GM12878 (cell line): Measurements from ENCODE around the gene KLK5. TPM values are rescaled to one million over a fixed set of nuclear protein-coding genes. Genes with fewer than 3 reads are reported as not detected.

Experiments used
- ATAC-seq: fragments of 200-7000 bp; cut with Tn5 transposase; 3 replicates; pipeline ENCODE4 v1.9.1; 2020; ENCODE audit warnings: mild to moderate bottlenecking, moderate library complexity
- BruUV-seq: library from RNA; stranded (reverse); fragments of 400-500 nt; replicated peaks from 2 replicates; lab custom pipeline; 2021; lab: Mats Ljungman, UMichigan
- CTCF ChIA-PET: fragments of 300-600 bp; sonication (Branson Sonifier 250); formaldehyde crosslinking; extraction: SDS; loops from one replicate; lab custom pipeline; 2021; ENCODE audit warnings: inconsistent platforms; lab: Yijun Ruan, JAX
- POLR2A ChIA-PET: fragments of 350-600 bp; formaldehyde crosslinking; extraction: SDS; loops from one replicate; lab custom pipeline; 2021; ENCODE audit warnings: inconsistent platforms; lab: Charles Lee
- RAD21 ChIA-PET: fragments of 300-600 bp; sonication (Branson Sonifier 250); formaldehyde crosslinking; loops from one replicate; lab custom pipeline; 2023; ENCODE audit warnings: antibody characterized with exemption; ENCODE audit not compliant: unreplicated experiment; lab: Charles Lee
- SMC1A ChIA-PET: fragments of 300-600 bp; sonication (Branson Sonifier 250); formaldehyde crosslinking; loops from one replicate; lab custom pipeline; 2023; ENCODE audit not compliant: unreplicated experiment, uncharacterized antibody; lab: Charles Lee
- DNase-seq: peaks from one replicate; pipeline ENCODE4 v3.0.0-alpha.2; 2011; ENCODE audit warnings: low read depth, low spot score
- FAIRE-seq: peaks from 3 replicates; lab custom pipeline; 2011; peaks lifted over from hg19 to GRCh38; lab: Jason Lieb, UNC
- H2AFZ ChIP-seq: 2 replicates; pipeline ENCODE4 v1.6.0; 2011; ENCODE audit warnings: low read depth, low read length, control low read depth; ENCODE audit not compliant: control insufficient read depth
- H3K27ac ChIP-seq: 2 replicates; pipeline ENCODE4 v1.5.1; 2011; ENCODE audit warnings: control low read depth; ENCODE audit not compliant: control insufficient read depth, insufficient read depth
- H3K27me3 ChIP-seq, 2 experiments: replicated peaks in 1 of 2; 2 replicates each; pipeline versions ENCODE4 v1.6.0 to v1.6.1; 2011; ENCODE audit warnings: low read length in 1 of 2; ENCODE audit not compliant: control insufficient read depth in 2 of 2, insufficient read depth in 2 of 2
- H3K36me3 ChIP-seq, 2 experiments: 2 replicates each; pipeline ENCODE4 v1.5.1; 2011; ENCODE audit warnings: low read length in 1 of 2; ENCODE audit not compliant: control insufficient read depth in 2 of 2, insufficient read depth in 2 of 2
- H3K4me1 ChIP-seq: 2 replicates; pipeline ENCODE4 v1.6.1; 2011; ENCODE audit warnings: mild to moderate bottlenecking, low read length, moderate library complexity, mixed read lengths; ENCODE audit not compliant: control insufficient read depth, insufficient read depth
- H3K4me2 ChIP-seq: 2 replicates; pipeline ENCODE4 v1.6.0; 2011; ENCODE audit warnings: control low read depth; ENCODE audit not compliant: control insufficient read depth, insufficient read depth
- H3K4me3 ChIP-seq: fragments of 200-600 bp; sonication (generic); 2 replicates; pipeline ENCODE4 v1.5.1; 2016
- H3K79me2 ChIP-seq: 2 replicates; pipeline ENCODE4 v1.6.0; 2011; ENCODE audit warnings: low read length; ENCODE audit not compliant: control insufficient read depth, insufficient read depth
- H3K9ac ChIP-seq: 2 replicates; pipeline ENCODE4 v1.8.0; 2011; ENCODE audit warnings: low read length, control low read depth, mixed read lengths; ENCODE audit not compliant: control insufficient read depth, insufficient read depth
- H3K9me3 ChIP-seq: replicated peaks from 3 replicates; pipeline ENCODE4 v1.5.1; 2011; ENCODE audit warnings: mild to moderate bottlenecking, low read length; ENCODE audit not compliant: control insufficient read depth, insufficient read depth
- H4K20me1 ChIP-seq: 2 replicates; pipeline ENCODE4 v1.6.0; 2011; ENCODE audit not compliant: control insufficient read depth, insufficient read depth
- CBX3 ChIP-seq: fragments of 200-600 bp; sonication (generic); IDR thresholded peaks from 2 replicates; pipeline ENCODE4 v1.6.1; 2016; ENCODE audit warnings: low read depth, borderline replicate concordance
- CREB1 ChIP-seq: IDR thresholded peaks from 2 replicates; pipeline ENCODE4 v1.6.1; 2012; ENCODE audit warnings: low read depth, mild to moderate bottlenecking, inconsistent platforms
- EED ChIP-seq: sonication (generic); IDR thresholded peaks from 2 replicates; pipeline ENCODE4 v1.6.1; 2016; ENCODE audit warnings: antibody characterized with exemption, low read depth
- EP300 ChIP-seq, 2 experiments: fragments of 150-350 bp in 1 of 2; IDR thresholded peaks; 2 replicates each; pipeline ENCODE4 v1.6.1; 2011 to 2012; ENCODE audit warnings: low read depth in 2 of 2, low read length in 2 of 2, borderline replicate concordance in 1 of 2, improper control_type of control experiment in 1 of 2, inconsistent platforms in 1 of 2; ENCODE audit not compliant: control insufficient read depth in 1 of 2
- ESRRA ChIP-seq: IDR thresholded peaks from 2 replicates; pipeline ENCODE4 v1.6.1; 2012; ENCODE audit warnings: mild to moderate bottlenecking, low read length, improper control_type of control experiment
- ETV6 ChIP-seq, 2 experiments: fragments of 450-650 bp in 1 of 2; IDR thresholded peaks in 1 of 2; conservative IDR thresholded peaks in 1 of 2; 2 replicates each; pipeline ENCODE4 v1.6.1; 2014; ENCODE audit warnings: antibody characterized with exemption in 1 of 2, borderline replicate concordance in 1 of 2, low read depth in 1 of 2, mild to moderate bottlenecking in 1 of 2, moderate library complexity in 1 of 2
- FOXK2 ChIP-seq: fragments of 450-650 bp; IDR thresholded peaks from 2 replicates; pipeline ENCODE4 v1.6.1; 2017; ENCODE audit warnings: mild to moderate bottlenecking, moderate library complexity
- KLF5 ChIP-seq: fragments of 450-650 bp; IDR thresholded peaks from 2 replicates; pipeline ENCODE4 v1.6.1; 2014; ENCODE audit warnings: mild to moderate bottlenecking; ENCODE audit not compliant: partially characterized antibody
- NR2F1 ChIP-seq: fragments of 450-650 bp; conservative IDR thresholded peaks from 2 replicates; pipeline ENCODE4 v1.6.1; 2017; ENCODE audit warnings: mild to moderate bottlenecking
- PBX3 ChIP-seq: IDR thresholded peaks from 2 replicates; pipeline ENCODE4 v1.6.1; 2011; ENCODE audit warnings: mild to moderate bottlenecking, low read depth, low read length, moderate library complexity; ENCODE audit not compliant: insufficient replicate concordance
- POLR2AphosphoS5 ChIP-seq: IDR thresholded peaks from 2 replicates; pipeline ENCODE4 v1.6.1; 2011; ENCODE audit warnings: mild to moderate bottlenecking, low read length, inconsistent platforms
- WRNIP1 ChIP-seq: IDR thresholded peaks from 2 replicates; pipeline ENCODE4 v1.6.1; 2011; ENCODE audit warnings: low read depth, low read length, improper control_type of control experiment, borderline replicate concordance
- ZZZ3 ChIP-seq: IDR thresholded peaks from 2 replicates; pipeline ENCODE4 v1.6.1; 2011; ENCODE audit warnings: low read depth; ENCODE audit not compliant: control insufficient read depth, insufficient read length
- WGBS: methylation state at CpG from one replicate; pipeline ENCODE4 v1.1.6; 2016; ENCODE audit warnings: low lambda C conversion rate; ENCODE audit not compliant: insufficient replicate concordance, insufficient coverage; ENCODE audit errors: missing lambda C conversion rate; 5-methylcytosine and 5-hydroxymethylcytosine counted together
- in situ Hi-C: fragments of 300-500 bp; cut with MboI; formaldehyde crosslinking; loops from 9 replicates; pipeline ENCODE4 v1.14.3; 2018; ENCODE audit warnings: mixed read lengths
- intact Hi-C: fragments of 100-400 bp; cut with micrococcal nuclease; formaldehyde crosslinking; loops from one replicate; pipeline ENCODE4 v1.14.2; 2022; ENCODE audit not compliant: unreplicated experiment
- polyA plus RNA-seq, 11 experiments: library from polyadenylated mRNA; depleted of rRNA in 4 of 11; unstranded in 6 of 11; stranded (reverse) in 5 of 11; fragments of >200 nt; fragmentation: Nextera tagmentation in 4 of 11; fragmentation: Illumina TruSeq in 1 of 11; extraction: Ambion mirVana in 4 of 11; extraction: Trizol in 1 of 11; gene quantifications; 1 replicate in 1 of 11; 2 replicates in 10 of 11; pipeline versions ENCODE4 v1.2.1 to v1.2.3, GENCODE V29; 2011 to 2016; ENCODE audit warnings: inconsistent platforms in 2 of 11, missing spikeins in 2 of 11, low read depth in 1 of 11
- total RNA-seq, 4 experiments: library from RNA; depleted of rRNA in 3 of 4; stranded (reverse); fragments of >200 nt in 3 of 4; fragmentation: Illumina TruSeq in 1 of 4; extraction: Trizol in 1 of 4; gene quantifications; 2 replicates each; pipeline versions ENCODE4 v1.2.1 to v1.2.3, GENCODE V29; 2013 to 2021

The KLK5 gene
- total and polyA plus RNA-seq, 10 of the 15 experiments (the other 5 are each of a cell fraction or from before 2014, with no cell fraction given), result 0.16 TPM; not detected in 9

GRCh38 chr19:50998686-50999085 is 45.8 kb upstream of the KLK5 start:
- no peak for FAIRE-seq
- SMC1A ChIA-PET, result no interaction called here
- WGBS, result 31% methylated on average over 4 of the region's 4 CpGs

More at GRCh38 chr19:50998686-50999085, 45.8 kb upstream of the KLK5 start:
- intact Hi-C loops (no loop called here), in situ Hi-C loops (no loop called here)
- Histone ChIP-seq H3K27me3 (no peaks in the 10 kb centered on the region; a peak in 1 of 4 replicates), H3K4me2 (no peak overlapping the region), H2AFZ (no peak overlapping the region), H3K4me1 (no peaks in the 10 kb centered on the region), H3K27ac (no peak overlapping the region), H3K4me3 (no peak overlapping the region), H3K79me2 (no peaks in the 10 kb centered on the region), H3K9ac (no peak overlapping the region), H3K9me3 (peaks cover 2% of the 10 kb centered on the region; the same call in 1 of the 3 replicates), H4K20me1 (no peaks in the 10 kb centered on the region), H3K36me3 (no peaks in the 10 kb centered on the region)
- no TSS peak for BruUV-seq
- TF ChIP-seq WRNIP1 (no peak), ZZZ3 (no peak), KLF5 (no peak), CBX3 (no peak), CREB1 (no peak), ETV6 (conservative IDR thresholded peaks at IDR 0.05 in 1 of 2, IDR thresholded peaks at IDR 0.05 in 1 of 2; ENCODE audit: borderline replicate concordance in 1 of 2, low read depth in 1 of 2) (no peak), ESRRA (no peak), PBX3 (no peak), NR2F1 (no peak), POLR2AphosphoS5 (no peak), FOXK2 (no peak), EED (no peak), EP300 (IDR thresholded peaks at IDR 0.05; ENCODE audit: borderline replicate concordance in 1 of 2, control insufficient read depth in 1 of 2, low read depth in 2 of 2, low read length in 2 of 2) (no peak)
- ATAC-seq, result no peak
- POLR2A ChIA-PET, result no interaction called here
- no peak for DNase-seq
- RAD21 ChIA-PET, result no interaction called here
- CTCF ChIA-PET, result no interaction called here
